SK-N-SH (cell line): ENCODE data around the gene MUS81. TPM values are rescaled to one million over a fixed set of nuclear protein-coding genes. Genes with fewer than 3 reads are reported as not detected.
"Not testable (repeated sequence)": the region's sequence is repeated elsewhere in the genome, so short reads cannot be mapped to it uniquely, and the experiment has no call there.

Experiments used
- CTCF ChIA-PET: fragments of 300-600, 350-600 bp; formaldehyde crosslinking; extraction: SDS; loops from one replicate; lab custom pipeline; 2021; lab: Yijun Ruan, JAX
- POLR2A ChIA-PET: fragments of 350-600 bp; sonication (Branson Sonifier 250); formaldehyde crosslinking; extraction: SDS; loops from one replicate; lab custom pipeline; 2020; ENCODE audit warnings: antibody characterized with exemption, inconsistent platforms; lab: Yijun Ruan, JAX
- DNase-seq: peaks from one replicate; pipeline ENCODE4 v3.0.0; 2012
- H2AFZ ChIP-seq: fragments of 200-600 bp; sonication (generic); 2 replicates; pipeline ENCODE4 v1.8.1; 2016; ENCODE audit warnings: antibody characterized with exemption, mild to moderate bottlenecking, low read depth
- H3F3A ChIP-seq: fragments of 200-600 bp; sonication (generic); replicated peaks from 2 replicates; pipeline ENCODE3; 2016; ENCODE audit warnings: antibody characterized with exemption, mild to moderate bottlenecking; ENCODE audit not compliant: insufficient read depth
- H3K27ac ChIP-seq, 2 experiments: fragments of 200-500 bp in 1 of 2; fragments of 200-600 bp in 1 of 2; sonication (Bioruptor generic) in 1 of 2; sonication (generic), shearing (Covaris generic) in 1 of 2; 2 replicates each; pipeline versions ENCODE4 v1.5.1 to v1.6.1; 2014 to 2016; ENCODE audit warnings: low read depth in 2 of 2, inconsistent platforms in 1 of 2, low read length in 1 of 2, mild to moderate bottlenecking in 1 of 2, mixed read lengths in 1 of 2
- H3K27me3 ChIP-seq: fragments of 200-600 bp; sonication (generic), shearing (Covaris generic); 2 replicates; pipeline ENCODE4 v1.6.1; 2016; ENCODE audit warnings: mixed run types; ENCODE audit not compliant: insufficient read depth
- H3K36me3 ChIP-seq, 2 experiments: fragments of 200-500 bp in 1 of 2; fragments of 200-600 bp in 1 of 2; sonication (Bioruptor generic) in 1 of 2; sonication (generic) in 1 of 2; replicated peaks in 1 of 2; 2 replicates each; pipeline versions ENCODE3 to v1.5.1; 2014 to 2016; ENCODE audit warnings: low read length in 1 of 2, mild to moderate bottlenecking in 1 of 2; ENCODE audit not compliant: insufficient read depth in 2 of 2, control insufficient read depth in 1 of 2
- H3K4me1 ChIP-seq, 2 experiments: fragments of 200-500 bp in 1 of 2; fragments of 200-600 bp in 1 of 2; sonication (Bioruptor generic) in 1 of 2; sonication (generic), shearing (Covaris generic) in 1 of 2; 2 replicates each; pipeline versions ENCODE4 v1.5.1 to v1.6.1; 2014 to 2016; ENCODE audit warnings: low read depth in 1 of 2, low read length in 1 of 2, mixed run types in 1 of 2; ENCODE audit not compliant: insufficient read depth in 2 of 2, control insufficient read depth in 1 of 2
- H3K4me2 ChIP-seq: fragments of 200-600 bp; sonication (generic), shearing (Covaris generic); 2 replicates; pipeline ENCODE4 v1.6.1; 2017; ENCODE audit warnings: mixed run types
- H3K4me3 ChIP-seq, 2 experiments: fragments of 200-500 bp in 1 of 2; fragments of 200-600 bp in 1 of 2; sonication (Bioruptor generic) in 1 of 2; sonication (generic), shearing (Covaris generic) in 1 of 2; 2 replicates each; pipeline versions ENCODE4 v1.5.1 to v1.8.1; 2014 to 2016; ENCODE audit warnings: low read depth in 2 of 2, inconsistent platforms in 1 of 2, low read length in 1 of 2, mild to moderate bottlenecking in 1 of 2, mixed read lengths in 1 of 2, moderate library complexity in 1 of 2
- H3K79me2 ChIP-seq: fragments of 200-600 bp; sonication (generic); 2 replicates; pipeline ENCODE4 v1.8.1; 2017; ENCODE audit warnings: mild to moderate bottlenecking; ENCODE audit not compliant: insufficient read depth
- H3K9ac ChIP-seq: fragments of 200-600 bp; sonication (generic); 2 replicates; pipeline ENCODE4 v1.6.1; 2017; ENCODE audit warnings: mixed run types
- H3K9me2 ChIP-seq: fragments of 200-600 bp; sonication (generic); 2 replicates; pipeline ENCODE4 v1.6.1; 2017; ENCODE audit warnings: mixed run types
- H3K9me3 ChIP-seq: fragments of 200-600 bp; sonication (generic); 2 replicates; pipeline ENCODE4 v1.6.1; 2017; ENCODE audit warnings: mixed run types, mild to moderate bottlenecking, moderate library complexity
- H4K20me1 ChIP-seq: fragments of 200-600 bp; sonication (generic); 2 replicates; pipeline ENCODE4 v1.6.1; 2017; ENCODE audit warnings: mild to moderate bottlenecking, mixed run types; ENCODE audit not compliant: insufficient read depth
- FOSL2 ChIP-seq: IDR thresholded peaks from 2 replicates; pipeline ENCODE4 v1.4.0; 2012; ENCODE audit warnings: low read depth, mild to moderate bottlenecking, moderate library complexity, borderline replicate concordance
- IRF3 ChIP-seq: fragments of 150-350 bp; IDR thresholded peaks from 2 replicates; pipeline ENCODE4 v1.6.1; 2016; ENCODE audit warnings: mild to moderate bottlenecking, low read depth, low read length
- RCOR1 ChIP-seq: fragments of 150-350 bp; IDR thresholded peaks from 2 replicates; pipeline ENCODE4 v1.6.1; 2017; ENCODE audit warnings: antibody characterized with exemption, low read length
- TAF1 ChIP-seq: IDR thresholded peaks from 2 replicates; pipeline ENCODE4 v1.6.1; 2012; ENCODE audit warnings: low read depth, mild to moderate bottlenecking, low read length, moderate library complexity, borderline replicate concordance
- TCF12 ChIP-seq: IDR thresholded peaks from 2 replicates; pipeline ENCODE4 v1.4.0; 2012
- TEAD4 ChIP-seq: IDR thresholded peaks from 2 replicates; pipeline ENCODE4 v1.4.0; 2012; ENCODE audit warnings: mild to moderate bottlenecking, borderline replicate concordance; ENCODE audit not compliant: insufficient read depth
- USF2 ChIP-seq: fragments of 150-350 bp; IDR thresholded peaks from 2 replicates; pipeline ENCODE4 v1.6.1; 2017; ENCODE audit warnings: antibody characterized with exemption, low read length, low read depth, borderline replicate concordance
- ZBTB33 ChIP-seq: IDR thresholded peaks from 2 replicates; pipeline ENCODE4 v1.4.0; 2012; ENCODE audit warnings: low read depth, borderline replicate concordance
- WGBS: methylation state at CpG from one replicate; pipeline ENCODE4 v1.1.6; 2017; ENCODE audit warnings: low lambda C conversion rate; 5-methylcytosine and 5-hydroxymethylcytosine counted together
- polyA plus RNA-seq, 3 experiments: library from polyadenylated mRNA; depleted of rRNA; stranded (reverse); fragments of >200 nt; gene quantifications; 2 replicates each; pipeline ENCODE4 v1.2.3, GENCODE V29; 2012
- TF ChIP-seq, protein P1 (sequence below): IDR thresholded peaks from 2 replicates; pipeline ENCODE4; 2012

MUS81 gene
- polyA plus RNA-seq, 1 of the 3 experiments (the other 2 are of a cell fraction): 58.2 TPM

DNA sequence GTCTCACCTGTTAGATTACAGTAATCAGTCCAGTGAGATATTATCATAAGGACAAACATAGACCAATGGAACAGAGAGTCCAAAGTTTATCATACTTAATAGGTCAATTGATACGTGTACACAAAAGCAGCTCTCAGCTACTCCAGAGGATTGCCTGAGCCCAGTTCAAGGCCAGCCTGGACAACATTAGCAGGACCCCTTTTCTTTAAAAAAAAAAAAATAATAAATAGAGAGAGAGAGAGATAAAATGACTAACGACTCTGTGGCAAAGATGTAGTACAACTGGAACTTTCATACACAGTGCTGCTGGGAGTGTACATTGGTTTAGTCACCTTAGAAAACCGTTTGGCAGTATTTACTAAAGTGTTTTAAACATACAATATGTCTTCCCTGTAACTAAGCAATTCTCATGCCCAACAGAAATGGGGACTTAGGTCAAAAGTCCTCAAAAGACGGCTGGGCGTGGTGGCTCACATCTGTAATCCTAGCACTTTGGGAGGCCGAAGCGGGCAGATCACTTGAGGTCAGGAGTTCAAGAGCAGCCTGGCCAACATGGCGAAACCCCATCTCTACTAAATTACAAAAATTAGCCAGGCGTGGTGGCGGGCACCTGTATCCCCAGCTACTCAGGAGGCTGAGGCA is 15.9 kb upstream of the MUS81 start:
- WGBS: 85% methylated on average over 10 of the region's 10 CpGs
- H3K9ac ChIP-seq: no peak overlapping the region
- no peak overlapping the region for H3K27ac ChIP-seq
- no peaks in the 10 kb centered on the region for H3K27me3 ChIP-seq
- H3K79me2 ChIP-seq: no peaks in the 10 kb centered on the region
- no peak for TF ChIP-seq RCOR1
- TF ChIP-seq, all 33 proteins: peak for 0
- no peak overlapping the region for H3K4me2 ChIP-seq
- H3K9me3 ChIP-seq: no peaks in the 10 kb centered on the region
- ChIA-PET POLR2A (interaction anchor here (0.7 to 1.2 kb wide), 2 partner anchors 9 to 12 kb away, joined by 3 read pairs; no protein-coding TSS in a partner anchor), CTCF (interaction anchor here (1.6 kb wide), 2 partner anchors 40 to 144 kb away, joined by 3 to 4 read pairs; no protein-coding TSS in a partner anchor)
- no peak for DNase-seq
- H2AFZ ChIP-seq: no peak overlapping the region
- no peaks in the 10 kb centered on the region for H4K20me1 ChIP-seq
- H3K4me3 ChIP-seq: no peak overlapping the region
- no peaks in the 10 kb centered on the region; a peak in 1 of 4 replicates for H3K4me1 ChIP-seq
- no peaks in the 10 kb centered on the region for H3K36me3 ChIP-seq
- peaks cover 7% of the 10 kb centered on the region for H3F3A ChIP-seq
- H3K9me2 ChIP-seq: no peaks in the 10 kb centered on the region

GRCh38 chr11:65847746-65848145 is 12.5 kb upstream of the MUS81 start:
- 66% methylated on average over 3 of the region's 3 CpGs for WGBS
- H3K79me2 ChIP-seq: no peaks in the 10 kb centered on the region
- no peaks in the 10 kb centered on the region for H3K9me2 ChIP-seq
- H3K4me3 ChIP-seq: no peak overlapping the region
- peaks cover 10 to 15% of the 10 kb centered on the region in 2 experiments for H3K36me3 ChIP-seq
- H3K4me2 ChIP-seq: no peak overlapping the region
- no peaks in the 10 kb centered on the region for H3K27me3 ChIP-seq
- H4K20me1 ChIP-seq: peaks cover 8% of the 10 kb centered on the region
- peaks cover 0 to 4% of the 10 kb centered on the region in 2 experiments; a peak in 1 of 4 replicates for H3K4me1 ChIP-seq
- DNase-seq: no peak
- CTCF ChIA-PET: interaction anchor here (1.6 kb wide), 1 partner anchor 37 kb away, joined by 4 read pairs; no protein-coding TSS in a partner anchor
- H3K27ac ChIP-seq: no peak overlapping the region
- H2AFZ ChIP-seq: no peak overlapping the region
- H3F3A ChIP-seq: peaks cover 31% of the 10 kb centered on the region
- TF ChIP-seq USF2 (no peak), TEAD4 (no peak), ZBTB33 (no peak), TCF12 (no peak), TAF1 (no peak), FOSL2 (no peak), IRF3 (no peak)
- TF ChIP-seq, protein P1, sequence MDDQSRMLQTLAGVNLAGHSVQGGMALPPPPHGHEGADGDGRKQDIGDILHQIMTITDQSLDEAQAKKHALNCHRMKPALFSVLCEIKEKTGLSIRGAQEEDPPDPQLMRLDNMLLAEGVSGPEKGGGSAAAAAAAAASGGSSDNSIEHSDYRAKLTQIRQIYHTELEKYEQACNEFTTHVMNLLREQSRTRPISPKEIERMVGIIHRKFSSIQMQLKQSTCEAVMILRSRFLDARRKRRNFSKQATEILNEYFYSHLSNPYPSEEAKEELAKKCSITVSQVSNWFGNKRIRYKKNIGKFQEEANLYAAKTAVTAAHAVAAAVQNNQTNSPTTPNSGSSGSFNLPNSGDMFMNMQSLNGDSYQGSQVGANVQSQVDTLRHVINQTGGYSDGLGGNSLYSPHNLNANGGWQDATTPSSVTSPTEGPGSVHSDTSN: no peak
- TF ChIP-seq, all 33 proteins: peak for 0
- H3K9ac ChIP-seq: no peak overlapping the region
- POLR2A ChIA-PET: no interaction called here
- no peaks in the 10 kb centered on the region for H3K9me3 ChIP-seq

DNA sequence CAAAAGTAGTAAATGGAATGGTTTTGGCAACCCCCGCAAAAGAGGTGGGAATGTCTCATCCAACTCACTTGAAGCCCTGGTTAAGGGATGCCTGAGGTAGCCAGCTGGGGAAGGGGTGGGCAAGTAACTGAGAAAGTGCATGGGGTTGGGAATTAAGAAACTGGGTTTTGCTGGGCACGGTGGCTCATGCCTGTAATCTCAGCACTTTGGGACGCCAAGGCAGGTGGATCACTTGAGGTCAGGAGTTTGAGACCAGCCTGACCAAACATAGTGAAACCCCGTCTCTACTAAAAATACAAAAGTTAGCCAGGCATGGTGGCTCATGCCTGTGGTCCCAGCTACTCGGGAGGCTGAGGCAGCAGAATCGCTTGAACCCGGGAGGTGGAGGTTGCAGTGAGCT is 11.5 kb upstream of the MUS81 start:
- not testable (repeated sequence) for H3K4me3 ChIP-seq, H3K9me3 ChIP-seq, H2AFZ ChIP-seq, H3K9ac ChIP-seq, DNase-seq, H3K4me1 ChIP-seq, H3K4me2 ChIP-seq, H3K27me3 ChIP-seq, H3K79me2 ChIP-seq, H3K27ac ChIP-seq, H3K9me2 ChIP-seq
- Histone ChIP-seq H3K36me3 (peaks cover 15 to 25% of the 10 kb centered on the region in 2 experiments), H4K20me1 (peaks cover 17% of the 10 kb centered on the region), H3F3A (peaks cover 36% of the 10 kb centered on the region)
- WGBS: 54% methylated on average over 6 of the region's 7 CpGs
- ChIA-PET CTCF (interaction anchor here (1.3 to 5.3 kb wide), 5 partner anchors 12 to 137 kb away, joined by 3 to 30 read pairs (median 4); partner anchors contain the start of genes FIBP, KAT5 and MUS81), POLR2A (interaction anchor here (2.7 kb wide), 1 partner anchor 11 kb away, joined by 13 read pairs; the partner anchor contains the start of gene MUS81)
